Uterus (tissue), 2 donors: ENCODE data around the gene KRTAP10-8.

Experiments
- CTCF ChIP-seq, 4 experiments: fragments of 200-600 bp in 2 of 4; fragments of 450-650 bp in 2 of 4; sonication (generic) in 2 of 4; IDR thresholded peaks; one replicate each; pipeline ENCODE4 v1.5.1; 2016 to 2019; ENCODE audit warnings: antibody characterized with exemption in 4 of 4, mild to moderate bottlenecking in 2 of 4, moderate library complexity in 1 of 4
- POLR2A ChIP-seq, 2 donors: fragments of 450-650 bp; IDR thresholded peaks; one replicate each; pipeline ENCODE4 v1.6.1; 2016; ENCODE audit warnings: antibody characterized with exemption in 2 of 2, mild to moderate bottlenecking in 1 of 2, moderate library complexity in 1 of 2

GRCh38 chr21:44568261-44568660 lies 43.6 kb upstream of the KRTAP10-8 start:
- TF ChIP-seq CTCF (IDR thresholded peaks at IDR 0.05) (no peak), POLR2A (IDR thresholded peaks at IDR 0.05) (no peak)
